NCI-H1436 treated with DMSO at 0.1 percent for 48 hours (cell line): ENCODE results near the gene SEC14L2.
"Not testable (repeated sequence)": the region's sequence is repeated elsewhere in the genome, so short reads cannot be mapped to it uniquely, and the experiment has no call there.

Experiments used
- DNase-seq: peaks from one replicate; lab custom pipeline; 2025; lab: John Stamatoyannopoulos, UW

SEC14L2 gene

DNA sequence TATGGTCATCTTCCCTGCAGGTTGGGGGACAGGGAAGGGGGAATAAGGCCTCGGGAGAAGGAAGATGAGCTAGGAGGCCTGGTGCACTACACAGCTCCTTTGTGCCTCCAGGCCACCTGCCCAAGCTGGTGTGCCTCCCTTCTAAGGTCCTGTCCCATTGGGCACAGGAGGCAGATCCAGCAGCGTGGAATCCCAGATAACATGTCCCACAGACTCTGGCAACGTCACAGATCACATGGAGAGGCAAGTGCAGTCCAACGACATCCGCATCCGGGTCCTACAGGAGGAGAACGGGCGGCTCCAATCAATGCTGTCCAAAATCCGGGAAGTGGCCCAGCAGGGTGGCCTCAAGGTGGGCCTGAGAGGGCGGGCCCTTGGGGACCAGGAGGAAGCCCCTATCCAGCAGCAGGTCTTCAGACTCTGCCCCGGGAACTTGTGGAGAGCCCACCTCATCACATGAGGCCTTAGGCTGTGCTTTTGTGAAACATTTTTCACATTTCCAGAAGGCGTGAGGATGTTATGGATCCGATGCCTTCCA, 21.4 kb upstream of the SEC14L2 start:
- no peak for DNase-seq

DNA sequence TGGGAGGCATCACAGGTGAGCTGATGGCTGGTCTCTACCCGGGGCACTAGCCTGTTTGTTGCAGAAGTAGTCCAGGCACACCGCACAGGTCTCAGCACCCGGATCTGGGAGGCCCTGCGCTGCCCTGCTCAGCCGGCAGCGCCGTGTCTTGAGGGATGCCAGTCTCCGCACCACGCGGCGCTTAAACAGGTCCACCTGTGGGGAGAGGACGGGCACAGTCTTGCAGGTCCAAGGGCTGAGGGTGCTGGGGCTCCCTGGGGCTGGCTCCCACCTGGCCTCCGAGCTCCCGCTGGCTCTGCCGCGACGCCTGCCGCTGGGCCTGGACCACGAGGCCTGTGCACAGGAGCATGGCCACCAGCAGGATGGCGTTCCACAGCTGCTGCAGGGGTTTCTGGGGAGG, 16.8 kb upstream of the SEC14L2 start:
- no peak for DNase-seq

DNA sequence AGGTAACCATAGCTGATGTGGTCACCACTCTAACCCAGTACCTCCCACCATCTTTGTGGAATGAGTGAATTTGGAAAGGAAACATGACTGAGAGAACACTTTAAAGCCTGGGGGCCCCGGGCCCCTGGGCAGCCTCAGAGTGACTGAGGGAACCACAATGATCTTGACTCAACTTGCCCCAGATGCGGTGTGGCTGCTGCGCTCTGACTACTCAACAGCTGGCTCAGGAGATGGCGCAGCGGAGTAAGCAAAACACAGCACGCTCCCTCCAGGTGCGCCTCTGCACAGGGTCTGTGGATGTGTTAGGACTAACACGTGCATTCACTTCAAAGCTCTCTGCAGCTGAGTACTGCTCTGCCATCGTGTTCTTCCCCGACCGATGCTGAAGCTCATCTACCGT, 15.6 kb upstream of the SEC14L2 start:
- DNase-seq = no peak

DNA sequence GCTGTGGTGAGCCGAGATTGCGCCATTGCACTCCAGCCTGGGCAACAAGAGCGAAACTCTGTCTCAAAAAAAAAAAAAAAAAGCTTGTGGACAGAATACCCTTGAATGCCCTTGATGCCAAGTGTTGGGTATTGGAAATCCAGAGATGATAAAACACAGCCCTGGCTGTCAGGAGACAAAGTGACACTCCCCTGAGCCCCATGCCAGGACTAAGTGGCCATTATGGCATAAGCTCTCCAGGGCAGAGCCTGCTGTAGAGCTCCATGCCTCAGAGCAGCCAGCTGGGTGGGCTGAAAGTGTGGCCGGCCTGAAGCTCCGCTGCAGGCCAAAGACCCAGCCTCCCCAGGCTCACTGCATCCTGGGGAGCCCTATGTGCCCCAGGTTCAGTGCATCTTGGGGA, 14.5 kb upstream of the SEC14L2 start:
- no peak for DNase-seq

DNA sequence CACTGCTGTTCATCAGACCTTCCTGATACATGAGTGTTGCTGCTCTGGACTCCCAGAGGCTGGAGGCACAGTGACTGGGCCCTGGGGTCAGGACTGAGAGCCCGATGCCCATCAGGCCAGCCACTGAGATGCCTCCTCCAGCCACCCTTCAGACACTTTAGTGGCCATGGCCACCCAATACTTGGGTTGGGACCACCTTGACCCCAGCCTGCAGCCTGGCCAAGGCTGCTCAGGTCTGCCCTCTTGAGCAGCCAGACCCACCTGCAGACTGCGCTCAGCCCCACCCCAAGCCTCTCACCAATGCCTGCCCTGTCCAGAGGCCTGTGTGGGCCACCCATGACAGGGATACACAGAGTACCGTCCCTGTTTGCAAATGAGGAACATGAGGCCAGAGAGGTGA, 13.8 kb upstream of the SEC14L2 start:
- DNase-seq = no peak

DNA sequence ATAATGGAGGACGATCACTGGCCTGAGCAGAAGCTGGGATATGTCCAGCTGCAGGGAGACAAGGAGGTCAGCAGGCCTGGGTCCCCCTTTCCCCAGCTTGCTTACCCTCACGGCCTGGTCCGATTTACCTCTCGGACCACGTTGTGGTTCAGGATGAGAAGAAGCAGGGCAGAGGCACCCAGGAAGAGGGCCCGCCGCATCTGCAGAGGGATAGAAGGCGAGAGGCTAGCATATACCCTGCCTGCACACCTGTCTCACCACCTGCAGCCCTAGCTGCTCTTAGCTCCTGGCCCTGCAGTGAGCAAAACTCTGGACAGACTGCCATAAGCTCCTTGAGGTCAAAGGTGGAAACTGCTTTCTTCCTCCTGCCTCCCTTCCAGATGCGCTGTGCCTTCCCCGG, 10.9 kb upstream of the SEC14L2 start:
- no peak for DNase-seq

DNA sequence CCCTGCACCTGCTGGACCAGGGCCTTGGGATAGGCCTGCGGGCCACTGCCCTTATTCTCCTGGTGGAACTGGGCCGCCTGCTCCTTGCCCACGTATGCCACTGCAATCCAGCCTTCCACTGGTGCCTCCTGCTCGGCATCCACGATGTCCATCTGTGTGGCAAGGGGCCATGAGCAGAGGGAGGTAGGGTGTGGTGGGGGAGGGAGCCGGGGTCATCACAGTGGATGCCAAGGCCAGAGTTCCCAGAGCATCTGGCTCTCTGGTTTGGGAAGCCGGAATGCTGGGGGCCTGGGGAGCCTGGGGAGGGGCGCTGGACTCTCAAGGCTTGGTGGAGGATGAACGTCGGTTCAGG, 10.2 kb upstream of the SEC14L2 start:
- DNase-seq = no peak

DNA sequence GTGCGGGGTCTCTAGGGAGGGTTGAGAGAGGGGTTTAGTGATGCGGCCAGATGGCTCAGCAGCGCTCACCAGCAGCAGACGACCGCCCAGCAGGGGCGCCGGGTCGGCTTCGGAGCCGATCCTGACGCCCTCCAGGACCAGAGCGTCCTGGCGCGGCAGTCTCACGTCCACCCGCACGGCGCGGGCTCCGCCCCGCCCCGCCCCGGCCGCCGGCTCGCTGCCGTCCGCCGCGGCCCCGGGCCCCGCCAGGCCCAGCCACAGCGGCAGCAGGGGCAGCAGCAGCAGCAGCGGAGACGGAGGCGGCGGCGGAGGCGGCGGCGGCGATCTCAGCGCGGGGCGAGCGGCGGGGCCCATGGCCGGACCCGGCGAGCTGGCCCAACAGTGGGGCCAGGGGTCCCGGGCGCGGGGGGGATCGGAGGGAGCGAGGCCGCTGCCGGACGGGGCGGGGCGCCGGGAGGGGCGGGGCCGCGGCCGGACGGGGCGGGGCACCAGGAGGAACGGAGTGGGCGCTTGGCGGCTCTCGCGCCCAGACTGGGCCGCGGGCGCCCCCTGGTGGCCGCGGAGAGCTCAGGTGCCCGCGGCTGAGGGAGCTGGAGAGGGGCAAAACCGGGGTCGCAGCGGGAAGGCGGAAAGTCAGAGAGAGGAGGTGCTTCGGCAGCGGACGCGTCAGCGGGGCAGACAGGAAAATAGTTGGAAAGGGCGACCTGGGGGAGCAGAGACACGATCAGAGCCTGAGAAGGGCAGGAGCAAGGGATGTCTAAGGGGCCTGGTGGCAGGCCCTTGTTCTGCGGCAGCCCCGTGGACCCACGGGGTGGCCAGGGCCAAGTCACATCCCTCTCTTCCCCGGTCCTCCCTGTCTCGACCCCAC, 9.6 kb upstream of the SEC14L2 start, which contains the start of gene RNF215:
TSS of gene RNF215 (minus strand) at position 452 of the 868 bp plus-strand sequence. CDS start at position 354, 98 bp downstream.
- no peak for DNase-seq

DNA sequence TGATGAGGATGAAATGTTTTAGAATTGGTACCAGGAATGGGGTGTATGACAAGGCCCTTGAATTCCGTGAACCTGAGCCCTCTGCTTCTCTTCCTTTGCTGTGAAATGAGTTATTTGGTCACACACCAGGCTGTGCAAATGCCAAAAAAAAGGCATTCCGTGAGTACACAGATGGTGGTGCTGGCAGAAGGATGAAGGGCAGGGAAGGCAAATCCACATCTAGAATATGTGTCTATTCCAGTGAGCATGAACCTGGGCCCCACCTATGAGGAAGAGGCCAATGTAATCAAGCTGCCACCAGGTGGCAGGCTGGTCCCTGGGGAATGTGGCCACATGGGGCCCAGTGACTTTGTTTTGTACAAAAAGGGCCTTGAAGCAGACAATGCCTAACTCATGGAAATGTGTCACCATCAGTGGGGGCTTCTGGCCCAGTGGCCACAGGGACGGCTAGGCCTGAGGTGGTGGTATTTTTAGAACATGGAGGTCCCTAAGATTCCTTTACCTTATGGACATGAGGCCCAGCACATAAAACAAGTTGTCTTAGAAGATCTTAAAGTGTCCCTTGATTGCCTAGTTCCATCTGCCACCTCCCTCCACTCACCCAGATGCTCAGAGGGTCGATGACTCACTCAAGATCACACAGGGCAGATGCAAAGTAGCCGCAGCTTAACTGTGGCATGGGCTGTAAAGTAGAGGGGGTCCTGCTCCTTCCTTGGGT, 5.7 kb upstream of the SEC14L2 start:
- no peak for DNase-seq

DNA sequence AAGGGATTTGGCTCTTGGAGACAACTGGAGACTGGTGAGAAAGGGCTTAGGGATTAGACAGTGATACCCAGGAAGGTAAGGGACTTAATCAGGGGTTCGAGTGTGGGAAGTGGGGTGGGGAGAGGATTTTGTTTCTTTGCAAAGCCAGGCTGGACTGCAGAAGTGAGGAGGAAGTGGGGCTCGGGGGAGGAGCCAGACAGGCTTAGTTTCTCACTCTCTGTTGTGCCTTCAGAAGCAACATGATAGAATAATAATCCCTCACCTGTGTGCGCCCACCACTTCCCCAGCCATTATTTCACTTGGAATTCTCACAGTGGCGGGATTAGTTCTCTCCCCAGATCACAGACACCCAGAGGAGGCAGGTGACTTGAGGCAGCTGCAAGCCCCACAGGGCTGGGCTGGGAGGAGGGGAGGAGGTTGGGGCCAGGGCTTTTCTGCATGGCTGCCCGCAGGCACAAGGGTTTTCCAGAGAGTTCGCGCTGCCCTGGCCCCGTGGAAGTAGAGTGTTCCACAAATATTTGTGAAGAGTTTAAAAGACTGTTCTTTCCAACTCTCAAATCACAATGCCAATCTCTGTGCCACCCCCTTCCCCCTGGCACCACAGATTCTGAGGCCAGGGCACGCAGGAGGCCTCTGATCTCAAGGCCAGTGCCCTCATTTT, 4.0 kb upstream of the SEC14L2 start:
- DNase-seq = no peak

DNA sequence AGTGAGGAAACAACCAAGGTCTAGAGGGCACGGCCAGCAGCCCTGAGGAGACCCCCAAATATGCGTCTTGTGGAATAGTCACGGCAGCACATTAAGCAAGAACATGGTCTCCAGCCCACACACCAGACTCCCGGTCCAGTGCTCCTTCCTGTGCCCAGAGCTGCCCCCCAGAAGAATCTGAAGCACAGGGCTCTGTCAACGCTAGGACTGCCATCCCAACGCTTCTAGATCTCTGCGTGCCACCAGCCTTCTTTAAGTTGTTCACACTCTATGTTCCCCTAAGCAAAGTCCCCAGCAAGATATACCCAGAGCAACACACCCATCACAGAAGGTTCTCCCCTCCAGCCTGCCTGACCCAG, 3.5 kb upstream of the SEC14L2 start:
- no peak for DNase-seq

DNA sequence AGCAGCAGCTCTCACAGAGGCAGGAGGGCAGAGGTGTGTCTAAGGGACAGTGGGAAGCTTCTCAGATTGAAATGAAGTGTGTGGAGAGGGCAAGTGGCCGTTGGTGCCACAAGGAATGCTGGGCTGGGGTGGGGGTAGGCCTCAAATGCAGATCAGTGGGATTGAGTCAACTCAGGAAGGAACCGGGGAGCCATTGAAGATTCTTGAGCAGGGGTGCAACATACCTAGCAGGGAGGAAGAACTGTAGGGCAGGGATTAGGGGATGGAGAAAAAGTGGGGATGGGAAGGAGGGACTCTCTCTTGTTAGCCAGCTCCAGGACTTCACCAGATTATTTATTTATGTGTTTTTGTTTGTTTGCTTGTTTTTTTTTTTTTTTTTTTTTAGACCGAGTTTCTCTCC, 2.9 kb upstream of the SEC14L2 start:
- DNase-seq = no peak

DNA sequence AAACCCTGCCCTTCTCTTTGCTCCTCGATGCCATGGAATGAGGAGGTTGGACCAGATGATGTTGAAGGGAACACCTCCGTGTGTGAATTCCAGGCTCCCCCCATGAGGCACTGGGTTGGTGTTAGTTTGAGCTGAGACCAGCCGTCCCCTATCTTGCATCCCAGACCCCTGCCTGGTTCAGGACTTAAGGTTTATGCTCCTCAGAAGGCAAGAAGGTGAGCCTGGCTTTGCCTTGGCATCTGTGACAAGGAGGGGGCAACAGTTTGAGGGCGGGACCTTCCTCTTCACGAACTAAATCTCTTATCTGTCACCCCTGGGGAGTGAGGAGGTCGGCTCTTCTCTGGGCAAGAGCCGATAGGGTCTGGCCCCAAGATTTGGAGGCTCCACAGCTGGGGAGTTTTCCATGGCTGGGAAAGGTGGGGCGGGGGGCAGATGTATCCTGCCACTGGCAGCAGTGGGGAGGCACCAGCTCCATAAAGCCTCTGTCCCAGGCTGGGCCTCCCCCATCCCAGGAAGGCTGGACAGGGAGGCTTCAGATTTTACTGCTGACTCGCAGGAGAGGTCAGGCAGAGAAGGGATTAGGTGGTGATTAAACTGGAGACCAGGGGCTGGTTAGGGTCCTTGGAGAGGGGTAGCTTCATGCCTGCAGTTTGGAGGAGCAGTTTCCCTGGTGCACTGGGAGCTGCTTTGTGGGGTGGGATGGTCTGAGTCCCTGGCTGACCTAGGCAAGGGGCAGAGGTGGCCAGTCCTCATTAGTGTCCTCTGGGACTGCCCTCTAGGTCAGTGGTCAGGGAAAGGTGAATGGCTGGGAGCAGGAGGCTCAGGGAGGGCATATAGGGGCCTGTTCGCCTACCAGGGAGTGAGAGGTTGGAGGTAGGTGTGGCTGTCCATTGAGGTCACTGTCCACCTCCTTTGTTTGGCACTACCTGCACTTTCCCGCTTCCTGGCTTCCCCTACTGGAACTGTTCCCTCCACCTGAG, 1.1 kb downstream of the SEC14L2 start:
- DNase-seq = no peak

DNA sequence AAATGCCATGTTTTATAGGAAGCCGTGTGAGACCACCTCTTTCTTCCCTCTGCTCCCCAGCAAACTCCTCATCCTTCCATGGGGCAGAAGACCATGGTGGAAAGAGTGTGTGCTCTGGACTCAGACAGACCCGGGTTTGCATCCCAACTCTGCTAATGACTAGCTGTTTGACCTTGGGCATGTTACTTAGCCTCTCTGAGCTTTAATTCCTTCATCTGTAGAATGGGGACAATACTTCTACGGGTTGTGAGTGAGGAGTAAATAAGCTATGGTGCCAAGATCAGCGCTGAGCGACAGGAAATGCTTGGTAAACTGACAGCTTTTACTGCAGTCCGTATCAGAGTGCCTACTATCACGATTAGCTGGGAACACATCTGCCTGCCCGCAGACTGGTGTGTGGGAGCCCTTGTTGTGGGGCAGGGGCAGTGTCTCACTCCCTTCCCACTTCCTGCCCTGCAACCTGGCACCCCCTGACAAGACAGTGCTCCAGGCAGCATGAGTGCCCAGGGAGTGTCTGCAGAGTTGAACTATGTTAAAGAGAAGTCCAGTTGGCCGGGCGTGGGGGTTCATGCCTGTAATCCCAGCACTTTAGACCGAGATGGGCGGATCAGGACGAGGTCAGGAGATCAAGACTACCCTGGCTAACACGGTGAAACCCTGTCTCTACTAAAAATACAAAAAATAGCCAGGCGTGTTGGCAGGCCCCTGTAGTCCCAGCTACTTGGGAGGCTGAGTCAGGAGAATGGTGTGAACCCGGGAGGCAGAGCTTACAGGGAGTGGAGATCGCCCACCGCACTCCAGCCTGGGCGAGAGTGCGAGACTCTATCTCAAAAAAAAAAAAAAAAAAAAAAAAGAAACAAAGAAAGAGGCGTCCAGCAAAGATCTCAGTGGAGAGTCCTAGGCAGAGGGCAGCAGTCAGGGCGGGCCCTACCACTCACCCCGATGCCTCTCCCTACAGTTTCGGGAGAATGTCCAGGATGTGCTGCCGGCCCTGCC, 2.2 kb downstream of the SEC14L2 start:
- no peak for DNase-seq

DNA sequence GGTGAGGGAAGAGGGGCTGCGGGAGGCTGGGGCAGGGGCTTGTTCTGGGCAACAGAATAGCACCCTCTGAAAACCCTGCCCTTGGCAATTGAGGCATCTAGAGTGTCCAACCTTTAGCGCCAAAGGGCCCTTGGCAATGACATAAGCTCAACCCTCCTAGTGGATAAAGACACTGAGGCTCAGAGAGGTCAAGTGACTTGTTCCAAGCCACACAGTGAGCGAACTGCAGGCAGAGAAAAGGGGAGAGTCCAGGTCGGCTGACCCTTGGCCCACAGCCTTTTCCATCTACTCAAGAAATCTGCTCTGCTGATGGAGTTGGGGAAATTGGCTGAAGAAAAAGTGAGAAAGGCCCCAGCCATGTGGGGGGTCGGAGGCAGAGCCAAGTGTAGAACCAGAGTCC, 2.9 kb downstream of the SEC14L2 start:
- DNase-seq = no peak

DNA sequence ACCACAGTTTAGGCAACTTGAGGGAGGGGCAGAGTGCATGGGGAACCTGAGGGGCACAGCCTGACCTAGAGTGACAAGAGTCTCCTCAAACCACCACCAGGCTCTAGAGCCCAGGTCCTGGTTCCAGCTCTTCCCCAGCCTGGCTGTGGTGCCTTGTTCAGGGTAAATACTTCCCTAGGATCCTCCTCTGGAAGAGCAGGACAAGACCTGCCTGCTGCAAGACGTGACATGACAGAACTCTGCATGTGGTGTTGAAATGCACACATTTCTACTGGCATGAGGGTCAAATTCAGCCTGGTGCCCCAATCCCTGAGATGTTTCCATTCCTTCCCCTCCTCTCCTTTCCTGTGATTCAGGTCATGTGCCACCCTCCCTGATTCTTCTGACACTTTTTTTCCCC, 3.3 kb downstream of the SEC14L2 start:
- DNase-seq = no peak

DNA sequence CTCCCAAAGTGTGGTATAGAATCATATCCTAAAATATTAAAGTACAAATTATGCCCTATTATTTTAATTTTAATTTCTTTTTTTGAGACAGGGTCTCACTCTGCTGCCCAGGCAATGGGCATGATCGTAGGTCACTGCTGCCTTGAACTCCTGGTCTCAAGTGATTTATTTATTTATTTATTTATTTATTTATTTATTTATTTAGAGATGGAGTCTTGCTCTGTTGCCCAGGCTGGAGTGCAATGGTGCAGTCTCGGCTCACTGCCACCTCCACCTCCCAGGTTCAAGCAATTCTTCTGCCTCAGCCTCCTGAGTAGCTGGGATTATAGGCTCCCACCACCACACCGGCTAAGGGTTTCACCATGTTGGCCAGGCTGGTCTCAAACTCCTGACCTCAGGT, 4.2 kb downstream of the SEC14L2 start:
- DNase-seq = not testable (repeated sequence)

DNA sequence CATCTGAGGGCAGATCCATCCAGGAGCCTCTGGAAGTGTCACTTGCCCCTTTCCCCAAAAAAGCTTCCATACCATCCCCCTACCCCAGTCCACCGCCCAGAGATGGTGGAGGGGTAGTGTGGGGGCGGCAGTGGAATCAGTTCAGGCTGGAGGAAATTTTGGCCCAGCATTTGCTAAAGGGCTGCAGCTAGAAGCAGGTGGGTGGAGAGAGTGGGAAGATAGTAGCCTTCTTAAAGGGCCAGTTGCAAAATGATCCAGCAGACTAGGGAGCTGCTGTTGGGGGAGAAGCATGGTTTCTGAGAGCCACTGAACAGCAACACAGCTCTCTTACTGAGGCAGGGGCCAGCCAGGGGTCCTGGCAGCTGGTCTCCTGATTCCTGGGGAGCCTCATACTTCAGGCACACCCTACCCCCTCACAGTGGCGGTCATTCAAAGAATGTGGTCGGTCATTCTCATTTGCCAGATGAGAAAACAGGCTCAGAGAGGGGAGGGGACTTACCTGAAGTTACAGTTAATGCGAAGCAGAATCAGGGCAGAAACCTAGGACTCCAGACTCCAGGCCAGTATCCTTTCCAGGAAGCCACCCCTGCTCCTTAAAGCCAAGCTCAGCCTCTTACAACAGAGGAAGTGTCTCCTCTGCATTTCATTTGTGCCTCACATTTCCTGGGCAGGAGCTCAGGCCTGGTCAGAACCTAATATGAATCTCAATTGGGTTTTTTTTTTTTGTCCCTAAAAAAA, 5.4 kb downstream of the SEC14L2 start:
- no peak for DNase-seq

DNA sequence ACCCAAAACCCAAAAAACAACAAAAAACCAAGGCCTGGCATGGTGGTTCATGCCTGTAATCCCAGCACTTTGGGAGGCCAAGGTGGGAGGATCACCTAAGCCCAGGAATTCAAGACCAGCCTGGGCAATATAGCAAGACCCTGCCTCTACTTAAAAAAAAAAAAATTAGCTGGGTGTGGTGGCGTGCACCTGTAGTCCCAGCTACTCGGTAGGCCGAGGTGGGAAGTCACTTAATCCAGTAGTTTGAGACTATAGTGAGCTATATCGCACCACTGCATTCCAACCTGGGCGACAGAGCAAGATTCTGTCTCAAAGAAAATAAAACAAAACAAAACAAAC, 5.9 kb downstream of the SEC14L2 start:
- DNase-seq = not testable (repeated sequence)

DNA sequence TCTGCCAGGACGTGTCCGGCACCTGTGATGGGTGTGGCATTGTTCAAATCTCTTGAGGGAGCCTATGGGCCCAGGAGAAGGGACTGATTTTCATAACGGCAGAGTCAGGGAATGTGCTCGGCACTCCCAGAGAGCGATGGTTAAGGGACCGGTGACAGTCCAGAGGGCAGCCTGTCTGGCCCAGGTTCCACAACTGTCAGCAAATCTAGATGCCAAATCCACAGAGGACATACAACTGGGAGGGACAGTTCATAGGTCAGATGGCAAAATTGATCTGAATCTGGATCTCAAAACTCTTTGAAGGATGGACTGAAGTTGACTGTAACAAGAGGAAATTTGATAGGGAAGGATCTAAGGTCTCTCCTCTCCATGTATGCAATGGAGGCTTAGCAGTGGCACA, 7.5 kb downstream of the SEC14L2 start:
- no peak for DNase-seq
